Measurements from ENCODE around the gene PACSIN2. TPM values are rescaled to one million over a fixed set of nuclear protein-coding genes. Genes with fewer than 3 reads are reported as not detected.
"Not testable (repeated sequence)": the region's sequence is repeated elsewhere in the genome, so short reads cannot be mapped to it uniquely, and the experiment has no call there.

Gene PACSIN2
- total RNA-seq, 1 experiment from 2014 or later, result 103 TPM

DNA sequence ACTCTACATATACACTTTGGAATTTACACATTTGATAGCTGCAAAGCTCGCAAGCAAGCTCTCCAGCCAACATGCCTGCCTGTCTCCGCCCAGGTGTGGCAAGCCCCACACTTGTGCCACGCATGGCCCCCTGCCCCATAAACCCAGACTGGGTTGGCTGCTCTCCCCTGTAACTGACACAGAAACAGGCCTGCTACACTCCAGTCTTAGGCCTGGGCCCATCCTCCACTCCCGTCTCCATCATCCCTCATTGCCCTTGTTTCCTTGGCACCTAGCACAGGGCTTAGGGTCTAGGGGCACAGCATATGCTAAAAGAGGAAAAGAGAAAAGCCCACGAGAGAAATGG lies 41.4 kb downstream of the PACSIN2 start:
- BruUV-seq (replicated peaks), result no TSS peak
- Histone ChIP-seq H3K27ac (no peak overlapping the region), H3K4me1 (replicated peaks; ENCODE audit: insufficient read depth) (peaks cover 52% of the 10 kb centered on the region), H3K9me3 (ENCODE audit: insufficient read depth, low read depth) (no peaks in the 10 kb centered on the region), H3F3A (ENCODE audit: insufficient read depth, low read depth) (peaks cover 48% of the 10 kb centered on the region), H3K27me3 (ENCODE audit: insufficient read depth, low read depth) (no peaks in the 10 kb centered on the region), H3K36me3 (ENCODE audit: low read depth) (no peaks in the 10 kb centered on the region), H3K4me2 (no peak overlapping the region), H4K20me1 (ENCODE audit: insufficient read depth) (peaks cover 30% of the 10 kb centered on the region), H3K79me2 (ENCODE audit: low read depth) (peaks cover 80% of the 10 kb centered on the region), H3K9me2 (ENCODE audit: insufficient read depth) (no peaks in the 10 kb centered on the region), H3K4me3 (no peak overlapping the region), H2AFZ (no peak overlapping the region)
- CTCF ChIA-PET, result no interaction called here
- POLR2A ChIA-PET (ENCODE audit: unreplicated experiment), result no interaction called here
- no peak for DNase-seq
- intact Hi-C loops (cut with micrococcal nuclease; ENCODE audit: unreplicated experiment), result no loop called here
- TF ChIP-seq CTCF (conservative IDR thresholded peaks at IDR 0.05) (no peak), EZH2 (IDR thresholded peaks at IDR 0.05; ENCODE audit: low read depth) (no peak)

GRCh38 chr22:42972649-42973535 lies 42.1 kb downstream of the PACSIN2 start:
- BruUV-seq (replicated peaks), result no TSS peak
- no peaks in the 10 kb centered on the region for H3K9me3 ChIP-seq (ENCODE audit: insufficient read depth, low read depth)
- peaks cover 46% of the 10 kb centered on the region for H3K4me1 ChIP-seq (replicated peaks; ENCODE audit: insufficient read depth)
- H3K4me3 ChIP-seq, result no peak overlapping the region
- H3F3A ChIP-seq (ENCODE audit: insufficient read depth, low read depth), result peaks cover 42% of the 10 kb centered on the region
- no peak overlapping the region for H2AFZ ChIP-seq
- no peaks in the 10 kb centered on the region for H3K27me3 ChIP-seq (ENCODE audit: insufficient read depth, low read depth)
- TF ChIP-seq CTCF (conservative IDR thresholded peaks at IDR 0.05) (no peak), EZH2 (IDR thresholded peaks at IDR 0.05; ENCODE audit: low read depth) (no peak)
- no peaks in the 10 kb centered on the region for H3K9me2 ChIP-seq (ENCODE audit: insufficient read depth)
- H4K20me1 ChIP-seq (ENCODE audit: insufficient read depth), result peaks cover 25% of the 10 kb centered on the region
- H3K36me3 ChIP-seq (ENCODE audit: low read depth), result 0 out of 2 replicates have a peak, but pooled peaks cover 6% of the 10 kb centered on the region
- CTCF ChIA-PET, result no interaction called here
- peaks cover 81% of the 10 kb centered on the region for H3K79me2 ChIP-seq (ENCODE audit: low read depth)
- DNase-seq, result no peak
- POLR2A ChIA-PET (ENCODE audit: unreplicated experiment), result no interaction called here
- H3K27ac ChIP-seq, result no peak overlapping the region
- intact Hi-C loops (cut with micrococcal nuclease; ENCODE audit: unreplicated experiment), result no loop called here
- no peak overlapping the region for H3K4me2 ChIP-seq

DNA sequence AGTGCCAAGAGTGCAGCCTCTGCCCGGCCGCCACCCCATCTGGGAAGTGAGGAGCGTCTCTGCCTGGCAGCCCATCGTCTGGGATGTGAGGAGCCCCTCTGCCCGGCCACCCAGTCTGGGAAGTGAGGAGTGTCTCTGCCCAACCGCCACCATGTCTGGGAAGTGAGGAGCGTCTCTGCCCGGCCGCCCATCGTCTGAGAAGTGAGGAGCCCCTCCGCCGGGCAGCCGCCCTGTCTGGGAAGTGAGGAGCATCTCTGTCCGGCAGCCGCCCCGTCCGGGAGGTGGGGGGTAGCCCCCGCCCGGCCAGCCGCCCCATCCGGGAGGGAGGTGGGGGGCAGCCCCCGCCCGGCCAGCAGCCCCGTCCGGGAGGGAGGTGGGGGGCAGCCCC lies 43.5 kb downstream of the PACSIN2 start:
- CTCF ChIA-PET; BruUV-seq (replicated peaks); H3K4me3 ChIP-seq; DNase-seq; H2AFZ ChIP-seq; H3K4me2 ChIP-seq; POLR2A ChIA-PET (ENCODE audit: unreplicated experiment); H3K27ac ChIP-seq; H3K9me2 ChIP-seq (ENCODE audit: insufficient read depth); H3K36me3 ChIP-seq (ENCODE audit: low read depth); H3K9me3 ChIP-seq (ENCODE audit: insufficient read depth, low read depth); H3K27me3 ChIP-seq (ENCODE audit: insufficient read depth, low read depth): not testable (repeated sequence)
- intact Hi-C loops (cut with micrococcal nuclease; ENCODE audit: unreplicated experiment), result loop anchor here (2.0 kb wide), 1 partner anchor 25 kb away; no protein-coding TSS in a partner anchor
- Histone ChIP-seq H3F3A (ENCODE audit: insufficient read depth, low read depth) (peaks cover 40% of the 10 kb centered on the region), H3K79me2 (ENCODE audit: low read depth) (peaks cover 81% of the 10 kb centered on the region), H3K4me1 (replicated peaks; ENCODE audit: insufficient read depth) (peaks cover 35% of the 10 kb centered on the region), H4K20me1 (ENCODE audit: insufficient read depth) (peaks cover 17% of the 10 kb centered on the region)
